ENCODE results near the gene ANKEF1. TPM values are rescaled to one million over a fixed set of nuclear protein-coding genes. Genes with fewer than 3 reads are reported as not detected.

ANKEF1 gene
- total RNA-seq, 1 donor from 2014 or later: 0.39 TPM

- H3K36me3 Mint-ChIP-seq (ENCODE audit: low read depth): no peaks in the 10 kb centered on the region
- no peaks in the 10 kb centered on the region for H3K9me3 Mint-ChIP-seq
- intact Hi-C loops (cut with micrococcal nuclease): no loop called here
- DNase-seq (ENCODE audit: low spot score): no peak
- H3K27ac Mint-ChIP-seq: no peak overlapping the region
- no peaks in the 10 kb centered on the region for H3K27me3 Mint-ChIP-seq (ENCODE audit: low read depth)
- H3K4me3 Mint-ChIP-seq (ENCODE audit: low read depth): no peak overlapping the region
- H3K4me1 Mint-ChIP-seq (ENCODE audit: low read depth): no peaks in the 10 kb centered on the region
Observed at GRCh38 chr20:10076126-10077080, 41.6 kb downstream of the ANKEF1 start.

GRCh38 chr20:10077081-10077471 is 42.3 kb downstream of the ANKEF1 start:
- Mint-ChIP-seq H3K36me3 (ENCODE audit: low read depth) (no peaks in the 10 kb centered on the region), H3K4me1 (ENCODE audit: low read depth) (no peaks in the 10 kb centered on the region)
- intact Hi-C loops (cut with micrococcal nuclease): no loop called here

DNA sequence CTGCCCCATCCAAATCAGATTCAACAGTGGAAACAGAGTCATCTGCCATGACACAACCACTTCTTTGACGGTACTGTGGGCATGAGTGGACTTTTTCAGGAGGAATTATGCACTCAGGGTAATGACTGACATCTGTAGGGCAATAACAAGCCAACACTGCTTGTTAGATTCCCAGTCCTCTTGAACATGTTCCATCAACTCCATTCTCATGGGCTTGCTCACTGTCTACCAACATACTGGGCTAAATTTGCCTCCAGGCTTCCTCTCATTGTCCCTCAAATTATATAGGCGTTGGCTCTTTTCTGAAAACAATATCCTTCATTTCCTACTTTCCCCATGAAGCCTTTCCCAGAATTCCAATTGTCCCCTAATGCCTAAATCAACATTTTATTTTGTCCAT is 43.1 kb downstream of the ANKEF1 start:
- Mint-ChIP-seq H3K36me3 (ENCODE audit: low read depth) (no peaks in the 10 kb centered on the region), H3K9me3 (no peaks in the 10 kb centered on the region), H3K4me3 (ENCODE audit: low read depth) (no peak overlapping the region), H3K4me1 (ENCODE audit: low read depth) (no peaks in the 10 kb centered on the region), H3K27me3 (ENCODE audit: low read depth) (no peaks in the 10 kb centered on the region), H3K27ac (no peak overlapping the region)
- intact Hi-C loops (cut with micrococcal nuclease): no loop called here
- DNase-seq (ENCODE audit: low spot score): no peak

More at GRCh38 chr20:10077081-10077471, 42.3 kb downstream of the ANKEF1 start:
- no peak overlapping the region for H3K27ac Mint-ChIP-seq
- H3K27me3 Mint-ChIP-seq (ENCODE audit: low read depth): no peaks in the 10 kb centered on the region
- H3K4me3 Mint-ChIP-seq (ENCODE audit: low read depth): no peak overlapping the region
- H3K9me3 Mint-ChIP-seq: no peaks in the 10 kb centered on the region
- no peak for DNase-seq (ENCODE audit: low spot score)

- intact Hi-C loops (cut with micrococcal nuclease): no loop called here
- H3K27me3 Mint-ChIP-seq (ENCODE audit: low read depth): no peaks in the 10 kb centered on the region
- no peaks in the 10 kb centered on the region for H3K36me3 Mint-ChIP-seq (ENCODE audit: low read depth)
- no peak overlapping the region for H3K27ac Mint-ChIP-seq
- DNase-seq (ENCODE audit: low spot score): no peak
- no peak overlapping the region for H3K4me3 Mint-ChIP-seq (ENCODE audit: low read depth)
- no peaks in the 10 kb centered on the region for H3K9me3 Mint-ChIP-seq
- H3K4me1 Mint-ChIP-seq (ENCODE audit: low read depth): no peaks in the 10 kb centered on the region
Observed at GRCh38 chr20:10078403-10078802, 43.6 kb downstream of the ANKEF1 start.

DNA sequence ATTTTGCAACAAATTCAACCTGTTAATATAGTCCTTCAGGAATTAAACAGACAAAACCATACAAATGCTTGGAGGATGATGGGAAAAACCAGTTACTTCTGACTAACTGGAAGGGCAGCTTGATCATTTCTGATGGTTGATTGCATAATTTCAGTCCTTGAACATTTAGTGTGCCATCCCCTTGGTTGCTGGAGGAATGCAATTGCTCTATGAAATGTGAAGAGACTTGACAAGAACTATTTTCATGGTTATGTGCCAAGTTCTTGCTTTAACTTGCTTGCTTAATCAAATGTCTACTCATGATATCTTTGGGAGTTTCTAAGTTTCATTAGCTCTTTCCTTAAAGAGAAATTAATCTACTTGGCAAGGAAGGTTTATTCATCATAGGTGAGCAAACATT is 45.2 kb downstream of the ANKEF1 start:
- intact Hi-C loops (cut with micrococcal nuclease): no loop called here
- Mint-ChIP-seq H3K9me3 (no peaks in the 10 kb centered on the region), H3K4me3 (ENCODE audit: low read depth) (no peak overlapping the region), H3K36me3 (ENCODE audit: low read depth) (no peaks in the 10 kb centered on the region), H3K4me1 (ENCODE audit: low read depth) (no peaks in the 10 kb centered on the region), H3K27me3 (ENCODE audit: low read depth) (no peaks in the 10 kb centered on the region), H3K27ac (no peak overlapping the region)
- DNase-seq (ENCODE audit: low spot score): no peak

DNA sequence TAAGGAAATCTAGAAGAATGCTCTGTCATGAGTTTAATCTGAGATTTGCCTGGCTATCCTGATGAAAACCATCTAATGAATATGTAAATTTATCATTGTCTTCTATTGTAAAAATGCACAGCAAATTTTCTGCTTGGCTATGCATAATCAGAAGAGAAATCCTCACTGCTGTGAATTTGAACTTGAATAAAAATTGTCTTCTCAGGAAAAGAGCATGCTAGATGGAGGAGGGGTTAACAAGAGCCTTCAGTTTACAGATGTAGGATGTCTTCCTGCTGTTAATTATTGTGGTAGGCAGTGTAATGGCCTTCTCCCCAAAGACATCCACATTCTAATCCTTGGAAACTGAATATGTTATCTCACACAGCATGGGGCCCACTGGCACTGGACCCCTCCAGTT is 45.8 kb downstream of the ANKEF1 start:
- no peaks in the 10 kb centered on the region for H3K4me1 Mint-ChIP-seq (ENCODE audit: low read depth)
- H3K4me3 Mint-ChIP-seq (ENCODE audit: low read depth): no peak overlapping the region
- no peak for DNase-seq (ENCODE audit: low spot score)

DNA sequence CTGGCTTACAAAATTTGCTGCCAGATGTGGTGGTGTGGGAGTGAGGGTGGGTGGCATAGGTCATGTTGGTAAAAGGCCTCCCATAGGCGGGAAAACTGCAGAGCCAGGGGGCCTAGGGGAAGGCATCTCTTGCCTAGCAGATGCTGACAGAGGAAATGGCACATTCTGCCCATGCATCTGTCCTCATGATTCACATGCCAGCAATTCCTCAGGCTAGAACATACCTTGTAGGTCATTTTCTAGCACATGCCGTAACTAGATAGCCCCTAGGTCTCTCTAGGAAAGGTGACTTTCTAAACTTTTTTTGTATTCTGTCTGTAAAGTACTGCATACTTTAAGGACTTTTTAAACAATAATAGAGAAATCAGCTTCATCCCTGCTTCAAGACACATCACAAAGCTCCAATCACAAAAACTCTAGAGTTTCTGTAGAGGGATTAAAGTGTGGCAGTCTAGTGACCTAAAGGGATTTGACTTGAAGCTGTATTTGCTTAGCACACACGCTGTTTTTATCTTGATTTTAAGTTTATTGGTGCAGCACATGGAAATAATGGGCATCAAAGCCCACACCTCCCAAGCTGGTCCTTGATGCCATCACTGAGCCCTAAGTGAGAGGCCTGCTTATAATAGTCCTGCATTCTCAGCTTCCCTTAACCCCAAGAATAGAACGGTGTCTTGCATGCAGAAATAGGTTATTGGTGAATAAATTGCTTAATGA is 55.2 kb downstream of the ANKEF1 start:
- no peaks in the 10 kb centered on the region for H3K9me3 Mint-ChIP-seq
- H3K27ac Mint-ChIP-seq: no peak overlapping the region
- intact Hi-C loops (cut with micrococcal nuclease): loop anchor here (1.0 kb wide), 1 partner anchor 113 kb away; no protein-coding TSS in a partner anchor
- no peaks in the 10 kb centered on the region for H3K36me3 Mint-ChIP-seq (ENCODE audit: low read depth)
- H3K4me3 Mint-ChIP-seq (ENCODE audit: low read depth): no peak overlapping the region
- DNase-seq (ENCODE audit: low spot score): no peak
- no peaks in the 10 kb centered on the region for H3K4me1 Mint-ChIP-seq (ENCODE audit: low read depth)
- no peaks in the 10 kb centered on the region for H3K27me3 Mint-ChIP-seq (ENCODE audit: low read depth)

More for the DNA sequence above, 45.8 kb downstream of the ANKEF1 start:
- no peak overlapping the region for H3K27ac Mint-ChIP-seq
- no peaks in the 10 kb centered on the region for H3K9me3 Mint-ChIP-seq
- H3K36me3 Mint-ChIP-seq (ENCODE audit: low read depth): no peaks in the 10 kb centered on the region
- intact Hi-C loops (cut with micrococcal nuclease): no loop called here
- H3K27me3 Mint-ChIP-seq (ENCODE audit: low read depth): no peaks in the 10 kb centered on the region

DNA sequence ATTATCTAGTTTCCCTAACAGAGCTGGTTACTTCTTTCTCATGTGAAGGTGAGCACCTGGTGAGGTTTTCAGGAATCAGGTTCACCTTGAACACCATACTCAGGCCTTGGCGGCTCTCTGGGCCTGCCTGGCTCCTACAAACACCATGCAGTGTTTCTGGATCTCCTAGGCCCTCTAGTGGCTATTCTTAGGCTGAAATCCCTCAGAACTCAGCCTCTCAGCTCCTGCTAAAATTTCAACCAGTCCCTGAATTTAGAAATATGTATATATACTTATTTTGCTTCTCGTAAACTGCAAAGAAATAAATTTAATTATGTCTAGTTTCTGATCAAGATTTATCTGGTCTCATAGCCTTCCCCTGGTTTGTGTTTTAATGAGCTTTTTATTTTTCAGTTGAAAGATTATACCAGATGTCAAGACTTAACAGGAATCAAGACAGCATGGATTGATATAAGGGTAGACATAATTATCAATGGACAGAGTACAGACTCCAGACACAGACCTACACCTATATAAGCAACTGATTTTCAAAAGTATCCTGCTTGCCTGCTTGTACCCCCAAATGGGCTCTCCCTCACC is 55.9 kb downstream of the ANKEF1 start:
- no peak for DNase-seq (ENCODE audit: low spot score)
- H3K4me1 Mint-ChIP-seq (ENCODE audit: low read depth): no peaks in the 10 kb centered on the region
- no peaks in the 10 kb centered on the region for H3K9me3 Mint-ChIP-seq
- intact Hi-C loops (cut with micrococcal nuclease): loop anchor here (1.0 kb wide), 1 partner anchor 113 kb away; no protein-coding TSS in a partner anchor
- no peak overlapping the region for H3K4me3 Mint-ChIP-seq (ENCODE audit: low read depth)
- no peaks in the 10 kb centered on the region for H3K36me3 Mint-ChIP-seq (ENCODE audit: low read depth)
- no peaks in the 10 kb centered on the region for H3K27me3 Mint-ChIP-seq (ENCODE audit: low read depth)
- H3K27ac Mint-ChIP-seq: no peak overlapping the region

DNA sequence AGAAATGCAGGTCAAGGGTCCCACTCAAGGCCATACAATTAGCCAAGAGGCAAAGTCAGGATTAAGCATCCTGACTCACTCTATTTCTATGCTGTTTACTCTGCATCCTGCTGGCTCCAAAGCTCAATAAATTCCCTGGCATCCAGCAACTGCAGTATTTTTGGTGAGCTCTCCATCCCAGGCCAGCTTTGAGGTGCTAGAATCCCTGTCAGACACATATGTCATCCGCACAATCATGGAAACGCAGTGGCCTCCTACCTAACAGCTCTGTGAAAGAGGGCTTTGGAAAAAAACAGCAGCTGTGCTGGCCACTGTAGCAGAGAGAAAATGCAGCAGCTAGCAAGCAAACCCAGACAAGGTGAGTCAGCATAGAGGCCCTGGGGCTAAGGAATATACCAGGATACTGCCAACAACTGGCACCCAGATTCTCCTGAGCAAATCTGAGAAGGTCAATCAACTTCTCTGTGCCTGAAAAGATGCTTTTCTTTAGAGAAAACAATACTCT is 58.4 kb downstream of the ANKEF1 start:
- no peak for DNase-seq (ENCODE audit: low spot score)
- Mint-ChIP-seq H3K4me1 (ENCODE audit: low read depth) (no peaks in the 10 kb centered on the region), H3K27me3 (ENCODE audit: low read depth) (no peaks in the 10 kb centered on the region), H3K36me3 (ENCODE audit: low read depth) (no peaks in the 10 kb centered on the region), H3K4me3 (ENCODE audit: low read depth) (no peak overlapping the region), H3K27ac (no peak overlapping the region), H3K9me3 (no peaks in the 10 kb centered on the region)
- intact Hi-C loops (cut with micrococcal nuclease): no loop called here

GRCh38 chr20:10094566-10095173 is 59.9 kb downstream of the ANKEF1 start:
- Mint-ChIP-seq H3K4me3 (ENCODE audit: low read depth) (no peak overlapping the region), H3K27me3 (ENCODE audit: low read depth) (peaks cover 3% of the 10 kb centered on the region), H3K9me3 (no peaks in the 10 kb centered on the region), H3K4me1 (ENCODE audit: low read depth) (no peaks in the 10 kb centered on the region), H3K27ac (no peak overlapping the region), H3K36me3 (ENCODE audit: low read depth) (no peaks in the 10 kb centered on the region)
- intact Hi-C loops (cut with micrococcal nuclease): no loop called here
- DNase-seq (ENCODE audit: low spot score): no peak

DNA sequence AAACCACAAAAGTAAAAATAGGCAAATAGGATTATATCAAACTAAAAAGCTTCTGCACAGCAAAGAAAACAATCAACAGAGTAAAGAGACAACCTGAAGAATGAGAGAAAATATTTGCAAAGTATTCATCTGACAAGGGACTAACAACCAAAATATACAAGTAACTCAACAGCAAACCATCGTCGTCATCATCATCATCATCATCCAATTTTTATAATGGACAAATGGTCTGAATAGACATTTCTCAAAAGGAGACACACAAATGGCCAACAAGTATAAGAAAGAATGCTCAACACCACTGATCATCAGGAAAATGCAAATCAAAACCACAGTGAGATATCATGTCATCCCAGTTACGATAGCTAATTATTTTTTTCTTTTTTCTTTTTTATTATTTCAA is 62.0 kb downstream of the ANKEF1 start:
- Mint-ChIP-seq H3K27me3 (ENCODE audit: low read depth) (peaks cover 3% of the 10 kb centered on the region), H3K9me3 (no peaks in the 10 kb centered on the region), H3K4me1 (ENCODE audit: low read depth) (no peaks in the 10 kb centered on the region), H3K36me3 (ENCODE audit: low read depth) (no peaks in the 10 kb centered on the region), H3K27ac (no peak overlapping the region), H3K4me3 (ENCODE audit: low read depth) (no peak overlapping the region)
- DNase-seq (ENCODE audit: low spot score): no peak
- intact Hi-C loops (cut with micrococcal nuclease): no loop called here

DNA sequence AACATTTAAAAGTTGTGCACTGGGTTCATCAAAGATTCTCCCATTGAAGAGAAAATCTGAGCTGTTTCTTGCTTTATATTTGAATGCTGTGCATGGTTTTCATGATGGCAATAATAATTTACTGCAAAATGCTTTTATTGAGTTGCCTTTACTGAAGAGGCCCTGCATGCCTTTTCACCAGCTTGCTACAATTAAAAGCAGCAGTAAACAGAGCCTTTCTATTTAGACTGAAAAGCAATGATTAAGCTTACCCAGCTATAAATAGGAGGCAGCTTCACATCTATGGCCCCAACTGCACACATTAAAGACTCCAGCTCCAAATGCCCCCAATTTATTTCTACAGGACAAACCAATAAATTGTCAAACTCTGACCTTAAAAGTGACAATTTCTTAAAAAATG is 70.3 kb downstream of the ANKEF1 start:
- Mint-ChIP-seq H3K4me3 (ENCODE audit: low read depth) (no peak overlapping the region), H3K4me1 (ENCODE audit: low read depth) (peaks cover 4% of the 10 kb centered on the region), H3K36me3 (ENCODE audit: low read depth) (no peaks in the 10 kb centered on the region), H3K27ac (no peak overlapping the region), H3K27me3 (ENCODE audit: low read depth) (peaks cover 3% of the 10 kb centered on the region), H3K9me3 (no peaks in the 10 kb centered on the region)
- intact Hi-C loops (cut with micrococcal nuclease): no loop called here
- no peak for DNase-seq (ENCODE audit: low spot score)
